OCI-LY1 (cell line): ENCODE data around the gene ERN2.

ENCODE experiments used
- CTCF ChIP-seq: fragments of 200-600 bp; sonication (generic), shearing (Covaris generic); IDR thresholded peaks from 2 replicates; pipeline ENCODE4 v1.5.1; 2017; ENCODE audit warnings: mild to moderate bottlenecking, antibody characterized with exemption, low read length, moderate library complexity, mixed read lengths
- EZH2 ChIP-seq: fragments of 200-600 bp; sonication (generic), shearing (Covaris generic); IDR thresholded peaks from 2 replicates; pipeline ENCODE4 v1.8.0; 2017; ENCODE audit warnings: borderline replicate concordance, mixed run types, mild to moderate bottlenecking, antibody characterized with exemption, low read length, moderate library complexity, mixed read lengths

- no peak for TF ChIP-seq EZH2
- no peak for TF ChIP-seq CTCF
These were observed 45.1 kb upstream of the ERN2 start for GRCh38 chr16:23757937-23758619.
